Naive B cell (primary cell): Measurements from ENCODE around the gene ANKRD63. TPM values are rescaled to one million over a fixed set of nuclear protein-coding genes. Genes with fewer than 3 reads are reported as not detected.

Experiments used
- ATAC-seq, 2 donors: fragments of 150-1000 bp; cut with Tn5 transposase; 2 replicates each; pipeline ENCODE4 v1.10.0; 2021; ENCODE audit warnings: low read depth in 2 of 2, mild to moderate bottlenecking in 2 of 2, moderate library complexity in 2 of 2
- DNase-seq: peaks from one replicate; pipeline ENCODE4 v3.0.0; 2022
- H3K27ac Mint-ChIP-seq, 6 donors: one replicate each; pipeline ENCODE4 v1.8.0; 2020 to 2022; ENCODE audit warnings: mild to moderate bottlenecking in 6 of 6, mixed read lengths in 6 of 6, moderate library complexity in 5 of 6, inconsistent platforms in 2 of 6
- H3K27me3 Mint-ChIP-seq, 3 donors: one replicate each; pipeline ENCODE4 v1.8.0; 2021 to 2022; ENCODE audit warnings: mixed read lengths in 3 of 3, mild to moderate bottlenecking in 1 of 3
- H3K36me3 Mint-ChIP-seq, 2 donors: one replicate each; pipeline ENCODE4 v1.8.0; 2020 to 2022; ENCODE audit warnings: mixed read lengths in 2 of 2, inconsistent platforms in 1 of 2, mild to moderate bottlenecking in 1 of 2
- H3K4me1 Mint-ChIP-seq, 3 donors: one replicate each; pipeline ENCODE4 v1.8.0; 2020 to 2022; ENCODE audit warnings: mixed read lengths in 3 of 3, inconsistent platforms in 1 of 3, mild to moderate bottlenecking in 1 of 3, moderate library complexity in 1 of 3
- H3K4me3 Mint-ChIP-seq, 8 donors: one replicate each; pipeline ENCODE4 v1.8.0; 2020 to 2022; ENCODE audit warnings: mild to moderate bottlenecking in 8 of 8, mixed read lengths in 8 of 8, moderate library complexity in 8 of 8, inconsistent platforms in 2 of 8
- H3K9me3 Mint-ChIP-seq, 7 donors: one replicate each; pipeline ENCODE4 v1.8.0; 2020 to 2022; ENCODE audit warnings: mixed read lengths in 7 of 7, mild to moderate bottlenecking in 5 of 7, inconsistent platforms in 2 of 7, moderate library complexity in 1 of 7
- polyA plus RNA-seq, 6 donors: library from polyadenylated mRNA; unstranded; fragments of 300-500 nt; fragmentation: Illumina TruSeq; gene quantifications; one replicate each; pipeline ENCODE4 v1.2.3, GENCODE V29; 2021; ENCODE audit warnings: low read depth in 6 of 6

Gene ANKRD63, protein sequence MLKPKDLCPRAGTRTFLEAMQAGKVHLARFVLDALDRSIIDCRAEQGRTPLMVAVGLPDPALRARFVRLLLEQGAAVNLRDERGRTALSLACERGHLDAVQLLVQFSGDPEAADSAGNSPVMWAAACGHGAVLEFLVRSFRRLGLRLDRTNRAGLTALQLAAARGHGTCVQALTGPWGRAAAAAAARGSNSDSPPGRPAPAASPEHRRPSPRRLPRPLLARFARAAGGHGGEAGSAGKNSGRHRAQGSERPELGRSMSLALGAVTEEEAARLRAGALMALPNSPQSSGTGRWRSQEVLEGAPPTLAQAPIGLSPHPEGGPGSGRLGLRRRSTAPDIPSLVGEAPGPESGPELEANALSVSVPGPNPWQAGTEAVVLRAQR
- under 1 TPM in 1 of 6 donors, not detected in 5; 0.29 TPM for polyA plus RNA-seq

DNA sequence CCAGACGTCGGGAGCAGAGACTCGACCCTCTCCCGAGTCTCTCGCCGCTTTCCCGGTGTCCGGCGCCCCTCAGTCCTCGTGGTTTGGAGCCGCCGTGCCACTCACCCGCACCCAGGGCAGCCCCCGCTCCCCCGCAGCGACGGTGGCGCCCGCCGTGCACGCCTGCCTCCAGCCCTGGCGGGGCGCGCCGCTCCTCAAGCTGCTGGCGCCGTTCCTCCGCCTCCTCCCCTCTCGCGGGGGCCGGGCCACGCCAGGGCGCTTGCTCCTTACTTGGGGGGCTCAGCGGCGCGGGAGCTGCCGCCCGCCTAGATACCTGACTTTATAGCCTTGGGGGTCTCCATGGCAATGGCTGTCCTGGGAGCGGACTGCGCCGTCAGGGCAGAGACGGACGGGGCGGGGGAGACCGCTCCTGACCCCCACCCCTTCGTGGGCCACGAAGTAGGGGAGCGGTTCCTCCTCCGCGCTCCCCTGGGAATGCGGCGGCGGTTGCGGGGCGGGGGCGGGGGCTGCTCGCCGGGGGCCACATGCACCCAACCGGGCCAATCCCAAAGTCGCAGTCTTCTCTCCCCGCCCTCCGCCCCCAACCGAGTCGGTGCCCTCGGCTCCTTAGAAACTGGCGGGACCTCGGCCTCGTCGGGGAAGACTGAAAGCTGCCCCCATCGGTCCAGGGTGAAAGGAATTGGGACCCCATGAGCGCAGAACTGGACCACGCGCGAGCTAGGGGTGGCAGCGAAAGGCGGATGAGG lies at the start of gene ANKRD63:
ANKRD63 (minus strand) TSS at position 196 of the 746 bp plus-strand sequence. CDS start 478 bp downstream, outside the sequence.
- no peaks in the 10 kb centered on the region for H3K9me3 Mint-ChIP-seq
- H3K4me1 Mint-ChIP-seq, result peaks cover 6 to 13% (median 11%) of the 10 kb centered on the region in 3 donors
- ATAC-seq, result peak; percentile 71
- peak; percentile 45 for DNase-seq
- peak within 1 kb of the TSS; percentile 42 to 89 (median 80) for H3K4me3 Mint-ChIP-seq
- peak within 1 kb of the TSS in 3 of 6 donors; percentile 14 to 59 (median 19) for H3K27ac Mint-ChIP-seq
- no peaks in the 10 kb centered on the region for H3K36me3 Mint-ChIP-seq
- peaks cover 14 to 30% (median 27%) of the 10 kb centered on the region in 3 donors for H3K27me3 Mint-ChIP-seq

GRCh38 chr15:40332113-40332781 lies 49.4 kb upstream of the ANKRD63 start:
- no peak for DNase-seq
- H3K27me3 Mint-ChIP-seq, result peaks cover 0 to 40% (median 8%) of the 10 kb centered on the region in 3 donors
- ATAC-seq, result peak in 1 of 2 donors; percentile 34
- H3K27ac Mint-ChIP-seq, result peak overlapping the region in 1 of 6 donors; percentile 28
- H3K4me1 Mint-ChIP-seq, result peaks cover 10 to 38% (median 28%) of the 10 kb centered on the region in 3 donors
- no peak overlapping the region for H3K4me3 Mint-ChIP-seq
- H3K36me3 Mint-ChIP-seq, result no peaks in the 10 kb centered on the region
- no peaks in the 10 kb centered on the region for H3K9me3 Mint-ChIP-seq

DNA sequence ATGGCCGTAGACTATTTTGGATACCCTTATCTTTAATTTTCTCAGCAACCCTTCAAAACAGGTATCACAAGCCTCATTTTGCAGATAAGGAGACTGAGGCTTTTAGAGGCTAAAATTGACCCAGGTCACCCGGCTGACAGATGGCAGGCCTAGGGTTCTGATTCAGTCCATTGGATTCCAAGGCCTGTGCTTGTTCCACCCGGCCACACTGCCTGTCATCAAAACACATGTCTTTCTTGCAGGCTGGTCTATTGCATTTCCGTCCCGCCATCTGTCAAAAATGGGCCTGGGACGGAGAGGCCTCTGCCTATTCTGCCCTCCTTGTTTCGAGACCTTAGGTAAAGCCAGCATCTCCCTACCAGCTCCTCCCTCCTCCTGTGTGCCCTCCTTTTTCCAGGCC lies 48.8 kb upstream of the ANKRD63 start:
- Mint-ChIP-seq H3K27ac (no peak overlapping the region), H3K27me3 (peaks cover 0 to 34% (median 8%) of the 10 kb centered on the region in 3 donors), H3K9me3 (no peaks in the 10 kb centered on the region), H3K36me3 (no peaks in the 10 kb centered on the region), H3K4me1 (peaks cover 7 to 33% (median 31%) of the 10 kb centered on the region in 3 donors), H3K4me3 (peak overlapping the region in 1 of 8 donors; percentile 1)
- DNase-seq (no peak), ATAC-seq (no peak)

- peaks cover 7 to 34% (median 33%) of the 10 kb centered on the region in 3 donors for H3K4me1 Mint-ChIP-seq
- H3K4me3 Mint-ChIP-seq, result no peak overlapping the region
- no peaks in the 10 kb centered on the region for H3K9me3 Mint-ChIP-seq
- DNase-seq (no peak), ATAC-seq (no peak)
- peaks cover 0 to 30% (median 8%) of the 10 kb centered on the region in 3 donors for H3K27me3 Mint-ChIP-seq
- no peak overlapping the region for H3K27ac Mint-ChIP-seq
- H3K36me3 Mint-ChIP-seq, result no peaks in the 10 kb centered on the region
Measured at GRCh38 chr15:40331026-40331425, 48.2 kb upstream of the ANKRD63 start.

DNA sequence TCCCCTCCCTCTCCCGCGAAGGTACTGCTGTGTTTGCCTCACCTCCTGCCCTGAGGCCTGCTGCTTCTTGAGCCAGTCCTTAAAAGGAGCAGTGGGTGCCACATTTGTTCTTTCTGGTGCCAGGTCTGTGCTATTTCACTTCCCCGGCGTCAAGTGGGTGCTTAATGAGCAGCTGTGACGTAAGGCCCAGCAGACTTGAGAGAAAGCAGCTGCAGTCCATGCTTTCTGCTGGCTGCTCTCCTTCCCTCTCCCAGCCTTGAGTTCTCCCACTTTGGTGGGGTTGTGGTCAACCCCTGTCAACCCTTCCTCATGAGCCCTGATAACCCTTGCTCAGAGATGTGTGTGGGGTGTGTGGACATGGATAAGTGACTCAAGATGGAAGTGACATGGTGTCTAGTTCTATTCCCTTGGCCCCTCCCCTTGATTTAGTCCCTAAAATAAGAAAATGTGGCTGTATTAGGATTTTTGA lies 47.5 kb upstream of the ANKRD63 start:
- H3K36me3 Mint-ChIP-seq, result no peaks in the 10 kb centered on the region
- peaks cover 0 to 24% (median 8%) of the 10 kb centered on the region in 3 donors for H3K27me3 Mint-ChIP-seq
- H3K4me1 Mint-ChIP-seq, result peaks cover 4 to 37% (median 28%) of the 10 kb centered on the region in 3 donors
- H3K27ac Mint-ChIP-seq, result no peak overlapping the region
- no peak overlapping the region for H3K4me3 Mint-ChIP-seq
- no peaks in the 10 kb centered on the region for H3K9me3 Mint-ChIP-seq
- ATAC-seq (no peak), DNase-seq (no peak)

- Mint-ChIP-seq H3K27ac (no peak overlapping the region), H3K4me1 (peaks cover 9 to 43% (median 32%) of the 10 kb centered on the region in 3 donors), H3K4me3 (no peak overlapping the region), H3K27me3 (peaks cover 0 to 21% (median 8%) of the 10 kb centered on the region in 3 donors), H3K36me3 (no peaks in the 10 kb centered on the region), H3K9me3 (no peaks in the 10 kb centered on the region)
- DNase-seq, result no peak
- no peak for ATAC-seq
Measured at GRCh38 chr15:40329804-40330203, 46.9 kb upstream of the ANKRD63 start.

DNA sequence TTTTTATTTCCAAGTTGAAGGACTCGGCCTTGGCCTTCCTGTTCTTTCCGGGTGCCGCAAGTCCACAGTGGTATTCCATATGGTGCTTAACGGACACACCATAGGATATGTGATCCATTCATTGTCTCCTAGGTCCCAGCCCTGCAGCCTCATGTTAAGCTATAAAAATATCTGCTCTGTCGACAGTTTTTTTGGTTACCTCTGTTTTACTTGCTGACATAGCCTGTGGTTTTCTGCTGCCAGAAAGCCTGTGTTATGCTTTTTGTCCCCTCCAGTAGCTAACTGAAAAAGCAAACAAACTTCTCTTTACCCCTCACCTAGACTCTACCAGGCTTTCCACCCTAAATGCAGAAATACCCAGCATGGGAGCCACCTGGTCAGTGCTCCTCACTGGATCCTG lies 45.9 kb upstream of the ANKRD63 start:
- no peak for ATAC-seq
- Mint-ChIP-seq H3K36me3 (no peaks in the 10 kb centered on the region), H3K27ac (peak overlapping the region in 1 of 6 donors; percentile 29), H3K27me3 (peaks cover 0 to 21% (median 8%) of the 10 kb centered on the region in 3 donors), H3K4me3 (peak overlapping the region in 1 of 8 donors; percentile 10), H3K9me3 (no peaks in the 10 kb centered on the region), H3K4me1 (peaks cover 8 to 35% (median 23%) of the 10 kb centered on the region in 3 donors)
- DNase-seq, result no peak

GRCh38 chr15:40328176-40328575 lies 45.3 kb upstream of the ANKRD63 start:
- Mint-ChIP-seq H3K9me3 (no peaks in the 10 kb centered on the region), H3K4me1 (peaks cover 8 to 32% (median 21%) of the 10 kb centered on the region in 3 donors), H3K27ac (no peak overlapping the region), H3K27me3 (peaks cover 0 to 21% (median 8%) of the 10 kb centered on the region in 3 donors), H3K36me3 (no peaks in the 10 kb centered on the region), H3K4me3 (peak overlapping the region in 1 of 8 donors; percentile 37)
- ATAC-seq (no peak), DNase-seq (no peak)

DNA sequence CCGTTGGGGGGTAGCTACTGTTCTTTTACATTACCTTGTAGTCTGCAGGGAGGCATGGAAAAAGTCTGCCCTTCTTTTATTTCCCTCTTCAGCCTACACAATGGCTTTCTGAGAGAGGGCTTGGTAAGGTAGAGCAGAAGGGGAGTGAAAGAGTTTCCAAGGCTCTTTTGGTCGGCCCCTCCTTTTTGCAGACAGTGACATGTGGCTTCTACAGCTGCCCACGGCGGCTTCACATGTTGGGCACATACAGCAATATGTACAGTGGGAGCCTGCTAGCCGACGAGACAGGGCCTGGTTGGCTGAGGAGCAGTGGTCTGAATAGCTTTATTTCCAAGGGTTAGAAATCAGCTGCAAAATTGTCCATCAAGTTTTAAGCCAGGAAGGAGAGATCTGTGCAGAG lies 44.6 kb upstream of the ANKRD63 start:
- Mint-ChIP-seq H3K27me3 (peaks cover 0 to 14% (median 8%) of the 10 kb centered on the region in 3 donors), H3K36me3 (no peaks in the 10 kb centered on the region), H3K9me3 (no peaks in the 10 kb centered on the region), H3K4me3 (peak overlapping the region in 1 of 8 donors; percentile 2), H3K27ac (no peak overlapping the region), H3K4me1 (peaks cover 9 to 32% (median 21%) of the 10 kb centered on the region in 3 donors)
- DNase-seq (no peak), ATAC-seq (no peak)

DNA sequence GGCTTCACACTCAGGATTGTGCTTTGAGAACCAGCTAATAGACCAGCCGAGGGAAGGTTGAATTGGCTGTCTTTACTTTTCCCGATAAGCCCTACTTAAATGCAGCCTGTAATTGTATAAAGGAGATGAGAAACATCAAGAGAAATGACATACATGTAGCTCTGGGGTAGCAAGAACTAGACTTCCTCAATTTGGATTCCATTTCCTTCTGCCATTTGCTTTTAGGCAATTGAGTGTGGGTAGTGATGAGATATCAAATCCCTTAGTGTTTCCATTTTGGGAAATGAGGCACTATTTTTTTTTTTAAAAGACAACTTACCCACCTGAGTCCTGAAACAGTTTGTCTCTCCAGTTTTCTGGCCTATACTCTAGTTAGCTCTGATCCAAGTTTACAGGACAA lies 42.8 kb upstream of the ANKRD63 start:
- Mint-ChIP-seq H3K4me1 (peaks cover 20 to 44% (median 31%) of the 10 kb centered on the region in 3 donors), H3K9me3 (no peaks in the 10 kb centered on the region), H3K27me3 (peaks cover 0 to 5% (median 4%) of the 10 kb centered on the region in 3 donors), H3K27ac (no peak overlapping the region), H3K36me3 (no peaks in the 10 kb centered on the region), H3K4me3 (peak overlapping the region in 4 of 8 donors; percentile 17 to 93 (median 87))
- DNase-seq (no peak), ATAC-seq (no peak)

DNA sequence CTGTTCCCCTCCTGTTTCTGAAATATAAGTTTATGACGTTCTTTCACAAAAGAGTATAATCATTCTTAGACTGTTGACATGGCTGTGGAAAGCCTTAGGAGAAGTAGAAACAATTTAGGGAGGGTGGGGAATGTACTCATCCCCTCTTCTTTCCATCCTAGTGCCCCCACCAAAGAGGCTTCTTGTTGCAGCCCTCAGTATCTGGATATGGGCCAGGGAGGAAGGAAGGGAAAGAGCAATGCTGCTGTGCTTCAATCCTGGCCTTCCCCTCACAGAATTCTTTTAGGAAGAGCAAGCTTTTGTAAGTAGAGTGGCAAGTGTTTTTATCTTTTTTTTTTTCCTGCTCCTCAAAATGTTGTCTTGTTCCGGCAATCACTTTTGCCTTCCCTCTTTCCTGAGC lies 42.3 kb upstream of the ANKRD63 start:
- peak overlapping the region in 2 of 6 donors; percentile 57 to 73 for H3K27ac Mint-ChIP-seq
- peak overlapping the region; percentile 67 to 93 (median 87) for H3K4me3 Mint-ChIP-seq
- ATAC-seq (no peak), DNase-seq (no peak)
- peaks cover 20 to 45% (median 31%) of the 10 kb centered on the region in 3 donors for H3K4me1 Mint-ChIP-seq
- H3K9me3 Mint-ChIP-seq, result no peaks in the 10 kb centered on the region
- H3K27me3 Mint-ChIP-seq, result peaks cover 0 to 5% (median 0%) of the 10 kb centered on the region in 3 donors
- no peaks in the 10 kb centered on the region for H3K36me3 Mint-ChIP-seq

- peak; percentile 30 to 34 for ATAC-seq
- H3K27ac Mint-ChIP-seq, result peak overlapping the region in 4 of 6 donors; percentile 4 to 73 (median 58)
- H3K4me1 Mint-ChIP-seq, result peaks cover 20 to 48% (median 31%) of the 10 kb centered on the region in 3 donors
- peak overlapping the region; percentile 67 to 93 (median 87) for H3K4me3 Mint-ChIP-seq
- H3K27me3 Mint-ChIP-seq, result no peaks in the 10 kb centered on the region
- no peaks in the 10 kb centered on the region for H3K36me3 Mint-ChIP-seq
- H3K9me3 Mint-ChIP-seq, result no peaks in the 10 kb centered on the region
- peak; percentile 26 for DNase-seq
Measured at GRCh38 chr15:40323953-40324937, 41.4 kb upstream of the ANKRD63 start.
